Hepatocyte (in vitro differentiated cells): ENCODE results near the gene MRPL1. TPM values are rescaled to one million over a fixed set of nuclear protein-coding genes. Genes with fewer than 3 reads are reported as not detected.

Source experiments
- DNase-seq: peaks from one replicate; pipeline ENCODE4 v3.0.0-alpha.2; 2016; ENCODE audit warnings: low spot score
- H2AFZ ChIP-seq: fragments of 200-600 bp; sonication (generic); 2 replicates; pipeline ENCODE4 v1.6.0; 2016; ENCODE audit warnings: antibody characterized with exemption, mild to moderate bottlenecking
- H3K27ac ChIP-seq: fragments of 200-600 bp; sonication (generic); 2 replicates; pipeline ENCODE4 v1.5.1; 2016; ENCODE audit warnings: mild to moderate bottlenecking
- H3K27me3 ChIP-seq: fragments of 200-600 bp; sonication (generic); 2 replicates; pipeline ENCODE4 v1.6.1; 2016
- H3K36me3 ChIP-seq: fragments of 200-600 bp; sonication (generic); replicated peaks from 2 replicates; pipeline ENCODE4 v1.5.1; 2016; ENCODE audit warnings: low read depth; ENCODE audit not compliant: insufficient read depth
- H3K4me1 ChIP-seq: fragments of 200-600 bp; sonication (generic); 2 replicates; pipeline ENCODE4 v1.5.1; 2016; ENCODE audit warnings: mild to moderate bottlenecking, moderate library complexity; ENCODE audit not compliant: insufficient read depth
- H3K4me2 ChIP-seq: fragments of 200-600 bp; sonication (generic); 2 replicates; pipeline ENCODE4 v1.6.0; 2016
- H3K4me3 ChIP-seq: fragments of 200-600 bp; sonication (generic); 2 replicates; pipeline ENCODE4 v1.5.1; 2016; ENCODE audit warnings: mild to moderate bottlenecking
- H3K79me2 ChIP-seq: fragments of 200-600 bp; sonication (generic); 2 replicates; pipeline ENCODE4 v1.6.0; 2017; ENCODE audit warnings: mild to moderate bottlenecking
- H3K9me2 ChIP-seq: fragments of 200-600 bp; sonication (generic); replicated peaks from 2 replicates; pipeline ENCODE4 v1.6.0; 2017; ENCODE audit warnings: mild to moderate bottlenecking; ENCODE audit not compliant: insufficient read depth
- H3K9me3 ChIP-seq: fragments of 200-600 bp; sonication (generic); 2 replicates; pipeline ENCODE4 v1.5.1; 2016; ENCODE audit warnings: low read depth, mild to moderate bottlenecking
- H4K20me1 ChIP-seq: fragments of 200-600 bp; sonication (generic); 2 replicates; pipeline ENCODE4 v1.6.0; 2016; ENCODE audit warnings: mild to moderate bottlenecking; ENCODE audit not compliant: insufficient read depth, poor library complexity, severe bottlenecking
- EZH2 ChIP-seq: fragments of 200-600 bp; sonication (generic); IDR thresholded peaks from 2 replicates; pipeline ENCODE4 v1.6.1; 2016; ENCODE audit warnings: antibody characterized with exemption, mild to moderate bottlenecking, borderline replicate concordance
- EZH2phosphoT487 ChIP-seq: fragments of 200-600 bp; sonication (generic); IDR thresholded peaks from one replicate; pipeline ENCODE4 v1.6.1; 2018; ENCODE audit warnings: antibody characterized with exemption, mild to moderate bottlenecking, low read depth, moderate library complexity; ENCODE audit not compliant: unreplicated experiment, severe bottlenecking
- WGBS: methylation state at CpG from one replicate; pipeline ENCODE4 v1.1.6; 2016; ENCODE audit warnings: low lambda C conversion rate; ENCODE audit errors: missing lambda C conversion rate; 5-methylcytosine and 5-hydroxymethylcytosine counted together
- polyA plus RNA-seq: library from polyadenylated mRNA; unstranded; fragments of >200 nt; fragmentation: Nextera tagmentation; extraction: Ambion mirVana; gene quantifications from 2 replicates; pipeline ENCODE4 v1.2.1, GENCODE V29; 2016
- total RNA-seq: library from RNA; depleted of rRNA; stranded (reverse); fragments of >200 nt; gene quantifications from 2 replicates; pipeline ENCODE4 v1.2.3, GENCODE V29; 2014
- TF ChIP-seq, protein P1 (sequence below): fragments of 200-600 bp; sonication (generic); IDR thresholded peaks from 2 replicates; pipeline ENCODE4 v1.5.1; 2016; ENCODE audit warnings: antibody characterized with exemption, mild to moderate bottlenecking; ENCODE audit not compliant: poor library complexity

Gene MRPL1
- total and polyA plus RNA-seq, 2 experiments from 2014 or later = 19.6 to 27.2 TPM

- no peaks in the 10 kb centered on the region for H3K36me3 ChIP-seq
- H2AFZ ChIP-seq = no peak overlapping the region
- H3K27ac ChIP-seq = no peak overlapping the region
- no peaks in the 10 kb centered on the region for H3K9me3 ChIP-seq
- H3K4me2 ChIP-seq = no peak overlapping the region
- H3K79me2 ChIP-seq = no peaks in the 10 kb centered on the region
- no peaks in the 10 kb centered on the region for H4K20me1 ChIP-seq
- TF ChIP-seq, protein P1, sequence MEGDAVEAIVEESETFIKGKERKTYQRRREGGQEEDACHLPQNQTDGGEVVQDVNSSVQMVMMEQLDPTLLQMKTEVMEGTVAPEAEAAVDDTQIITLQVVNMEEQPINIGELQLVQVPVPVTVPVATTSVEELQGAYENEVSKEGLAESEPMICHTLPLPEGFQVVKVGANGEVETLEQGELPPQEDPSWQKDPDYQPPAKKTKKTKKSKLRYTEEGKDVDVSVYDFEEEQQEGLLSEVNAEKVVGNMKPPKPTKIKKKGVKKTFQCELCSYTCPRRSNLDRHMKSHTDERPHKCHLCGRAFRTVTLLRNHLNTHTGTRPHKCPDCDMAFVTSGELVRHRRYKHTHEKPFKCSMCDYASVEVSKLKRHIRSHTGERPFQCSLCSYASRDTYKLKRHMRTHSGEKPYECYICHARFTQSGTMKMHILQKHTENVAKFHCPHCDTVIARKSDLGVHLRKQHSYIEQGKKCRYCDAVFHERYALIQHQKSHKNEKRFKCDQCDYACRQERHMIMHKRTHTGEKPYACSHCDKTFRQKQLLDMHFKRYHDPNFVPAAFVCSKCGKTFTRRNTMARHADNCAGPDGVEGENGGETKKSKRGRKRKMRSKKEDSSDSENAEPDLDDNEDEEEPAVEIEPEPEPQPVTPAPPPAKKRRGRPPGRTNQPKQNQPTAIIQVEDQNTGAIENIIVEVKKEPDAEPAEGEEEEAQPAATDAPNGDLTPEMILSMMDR = no peak
- no peak for TF ChIP-seq EZH2
- TF ChIP-seq EZH2phosphoT487 = no peak
- WGBS = 82% methylated on average over 5 of the region's 5 CpGs
- H3K9me2 ChIP-seq = no peaks in the 10 kb centered on the region
- no peaks in the 10 kb centered on the region for H3K4me1 ChIP-seq
- DNase-seq = no peak
- no peak overlapping the region for H3K4me3 ChIP-seq
- no peaks in the 10 kb centered on the region for H3K27me3 ChIP-seq
Observed at GRCh38 chr4:77952457-77952856, 89.8 kb downstream of the MRPL1 start.

DNA sequence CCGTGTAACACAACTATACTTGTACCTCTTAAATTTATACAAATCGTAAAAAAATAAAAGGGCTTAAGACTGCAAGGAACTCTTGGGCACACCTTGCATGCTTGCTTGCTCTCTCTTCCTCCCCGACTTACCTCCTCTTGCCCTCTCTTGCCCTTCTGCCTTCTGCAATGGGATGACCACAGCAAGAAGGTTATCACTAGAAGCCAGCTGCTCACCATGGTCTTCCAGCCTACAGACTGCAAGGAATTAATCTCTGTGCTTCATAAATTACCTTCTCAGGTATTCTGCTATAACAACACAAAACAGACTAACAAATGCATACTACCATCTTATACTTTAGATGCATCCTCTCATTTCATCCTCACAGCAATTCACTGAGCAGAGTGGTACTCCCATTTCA is 92.1 kb downstream of the MRPL1 start:
- Histone ChIP-seq H4K20me1 (no peaks in the 10 kb centered on the region), H3K27me3 (no peaks in the 10 kb centered on the region), H3K79me2 (no peaks in the 10 kb centered on the region), H3K4me3 (no peak overlapping the region), H3K4me1 (peaks cover under 1% of the 10 kb centered on the region), H2AFZ (no peak overlapping the region), H3K4me2 (no peak overlapping the region), H3K9me2 (no peaks in the 10 kb centered on the region), H3K36me3 (no peaks in the 10 kb centered on the region), H3K9me3 (no peaks in the 10 kb centered on the region), H3K27ac (no peak overlapping the region)
- TF ChIP-seq, protein P1 = no peak
- TF ChIP-seq EZH2 (no peak), EZH2phosphoT487 (no peak)
- no peak for DNase-seq
- WGBS = 94% methylated on average over 3 of the region's 3 CpGs

DNA sequence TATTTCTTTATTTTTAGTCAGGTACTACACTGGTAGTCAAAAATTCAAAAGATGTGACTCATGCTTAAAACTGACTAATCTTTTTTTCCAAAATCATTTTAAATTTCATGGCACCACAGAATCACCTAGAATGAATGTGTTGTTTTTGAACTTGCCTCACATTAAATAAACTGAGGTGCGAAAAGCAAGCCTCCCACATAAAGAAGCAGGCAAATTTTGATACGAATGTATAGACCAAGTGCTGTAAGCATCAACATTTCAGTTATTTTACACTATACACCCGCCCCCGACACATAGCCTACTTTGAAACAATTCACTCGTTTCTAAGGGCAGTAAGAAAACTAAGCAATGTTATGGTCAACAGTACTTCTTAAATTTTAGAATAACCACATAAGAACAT is 94.3 kb downstream of the MRPL1 start:
- no peak overlapping the region for H3K4me3 ChIP-seq
- no peak overlapping the region for H3K4me2 ChIP-seq
- no peaks in the 10 kb centered on the region for H3K36me3 ChIP-seq
- no peak for DNase-seq
- TF ChIP-seq, protein P1 = no peak
- TF ChIP-seq EZH2phosphoT487 (no peak), EZH2 (no peak)
- H3K27me3 ChIP-seq = no peaks in the 10 kb centered on the region
- H3K4me1 ChIP-seq = peaks cover 4% of the 10 kb centered on the region
- H3K79me2 ChIP-seq = no peaks in the 10 kb centered on the region
- 88% methylated on average over 5 of the region's 5 CpGs for WGBS
- H4K20me1 ChIP-seq = no peaks in the 10 kb centered on the region
- H3K9me2 ChIP-seq = no peaks in the 10 kb centered on the region
- no peak overlapping the region for H2AFZ ChIP-seq
- no peak overlapping the region for H3K27ac ChIP-seq
- no peaks in the 10 kb centered on the region for H3K9me3 ChIP-seq

DNA sequence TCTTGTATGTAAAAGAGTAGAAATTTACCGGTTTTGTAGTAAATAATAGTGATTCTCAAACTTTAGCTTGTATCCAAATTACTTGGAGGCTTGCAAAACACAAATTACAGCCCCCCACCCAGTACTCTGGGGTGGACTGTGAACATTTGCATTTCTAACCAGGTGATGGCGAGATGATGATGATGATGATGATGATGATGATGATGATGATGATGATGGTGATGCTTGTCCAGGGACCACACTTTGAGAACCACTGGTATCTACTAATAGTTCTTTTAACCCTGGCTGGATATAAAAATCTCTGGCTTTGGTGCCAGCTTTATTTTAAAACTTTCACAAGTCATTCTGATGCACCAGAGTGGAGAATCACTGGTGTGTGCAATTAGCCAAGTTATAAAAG is 96.3 kb downstream of the MRPL1 start:
- TF ChIP-seq EZH2 (no peak), EZH2phosphoT487 (no peak)
- TF ChIP-seq, protein P1 = no peak
- no peaks in the 10 kb centered on the region for H3K36me3 ChIP-seq

More for the DNA sequence above, 96.3 kb downstream of the MRPL1 start:
- Histone ChIP-seq H3K79me2 (no peaks in the 10 kb centered on the region), H3K9me3 (no peaks in the 10 kb centered on the region), H3K4me1 (peaks cover 4% of the 10 kb centered on the region), H3K4me2 (no peak overlapping the region), H2AFZ (no peak overlapping the region), H4K20me1 (no peaks in the 10 kb centered on the region), H3K27me3 (no peaks in the 10 kb centered on the region), H3K4me3 (no peak overlapping the region), H3K27ac (no peak overlapping the region), H3K9me2 (no peaks in the 10 kb centered on the region)
- no peak for DNase-seq
- WGBS = 90% methylated on average over 2 of the region's 2 CpGs
